Measurements from ENCODE around the gene RNF13.
"Not testable (repeated sequence)": the region's sequence is repeated elsewhere in the genome, so short reads cannot be mapped to it uniquely, and the experiment has no call there.

The RNF13 gene

GRCh38 chr3:149901770-149902169 lies 88.8 kb downstream of the RNF13 start:
- DNase-seq = no peak

- DNase-seq = no peak
Measured at GRCh38 chr3:149902498-149903139, 89.6 kb downstream of the RNF13 start.

GRCh38 chr3:149906036-149906435 lies 93.0 kb downstream of the RNF13 start:
- no peak for DNase-seq

- DNase-seq = no peak
Measured at GRCh38 chr3:149908424-149908957, 95.5 kb downstream of the RNF13 start.

- DNase-seq = no peak
Measured at GRCh38 chr3:149909923-149910322, 96.9 kb downstream of the RNF13 start.

GRCh38 chr3:149917124-149917667 lies 104.2 kb downstream of the RNF13 start:
- no peak for DNase-seq

- DNase-seq = no peak
Measured at GRCh38 chr3:149919509-149919908, 106.5 kb downstream of the RNF13 start.

- no peak for DNase-seq
Measured at GRCh38 chr3:149920119-149920518, 107.1 kb downstream of the RNF13 start.

GRCh38 chr3:149933008-149933407 lies 120.0 kb downstream of the RNF13 start:
- no peak for DNase-seq

- no peak for DNase-seq
Measured at GRCh38 chr3:149933858-149934257, 120.8 kb downstream of the RNF13 start.

- no peak for DNase-seq
Measured at GRCh38 chr3:149934524-149934923, 121.5 kb downstream of the RNF13 start.

GRCh38 chr3:149936812-149937230 lies 123.8 kb downstream of the RNF13 start:
- peak; percentile 72 for DNase-seq

GRCh38 chr3:149938392-149939055 lies 125.5 kb downstream of the RNF13 start:
- not testable (repeated sequence) for DNase-seq

- DNase-seq = no peak
Measured at GRCh38 chr3:149941186-149941585, 128.2 kb downstream of the RNF13 start.

- DNase-seq = no peak
Measured at GRCh38 chr3:149941946-149942345, 128.9 kb downstream of the RNF13 start.

- DNase-seq = no peak
Measured at GRCh38 chr3:149942409-149942808, 129.4 kb downstream of the RNF13 start.

GRCh38 chr3:149943966-149944365 lies 131.0 kb downstream of the RNF13 start:
- DNase-seq = not testable (repeated sequence)

GRCh38 chr3:149947231-149947630 lies 134.2 kb downstream of the RNF13 start:
- no peak for DNase-seq

- no peak for DNase-seq
Measured at GRCh38 chr3:149949181-149949580, 136.2 kb downstream of the RNF13 start.

- no peak for DNase-seq
Measured at GRCh38 chr3:149954812-149955211, 141.8 kb downstream of the RNF13 start.

GRCh38 chr3:149955449-149955848 lies 142.4 kb downstream of the RNF13 start:
- DNase-seq = no peak

- DNase-seq = no peak
Measured at GRCh38 chr3:149957361-149958125, 144.5 kb downstream of the RNF13 start.

GRCh38 chr3:149958171-149958796 lies 145.3 kb downstream of the RNF13 start:
- no peak for DNase-seq
